ENCODE measurements around the gene KIF4B. TPM values are rescaled to one million over a fixed set of nuclear protein-coding genes. Genes with fewer than 3 reads are reported as not detected.

The KIF4B gene
- total RNA-seq, 2 experiments from 2014 or later: 0.05 TPM

- no peak for DNase-seq
- intact Hi-C loops (cut with micrococcal nuclease): no loop called here
- Mint-ChIP-seq H3K4me3 (no peak overlapping the region), H3K27me3 (peaks cover 9% of the 10 kb centered on the region), H3K9me3 (no peaks in the 10 kb centered on the region), H3K4me1 (ENCODE audit: low read depth) (no peaks in the 10 kb centered on the region), H3K36me3 (no peaks in the 10 kb centered on the region), H3K27ac (no peak overlapping the region)
- ChIA-PET POLR2A (no interaction called here), CTCF (no interaction called here)
Measured at GRCh38 chr5:155044591-155044990, 31.0 kb downstream of the KIF4B start.

- Mint-ChIP-seq H3K4me1 (ENCODE audit: low read depth) (no peaks in the 10 kb centered on the region), H3K36me3 (no peaks in the 10 kb centered on the region), H3K27me3 (peaks cover 9% of the 10 kb centered on the region), H3K27ac (no peak overlapping the region), H3K4me3 (no peak overlapping the region), H3K9me3 (no peaks in the 10 kb centered on the region)
- ChIA-PET POLR2A (no interaction called here), CTCF (no interaction called here)
- intact Hi-C loops (cut with micrococcal nuclease): no loop called here
- DNase-seq: no peak
Measured at GRCh38 chr5:155046591-155046990, 33.0 kb downstream of the KIF4B start.

GRCh38 chr5:155047818-155048217, 34.3 kb downstream of the KIF4B start:
- CTCF ChIA-PET: no interaction called here
- Mint-ChIP-seq H3K4me1 (ENCODE audit: low read depth) (no peaks in the 10 kb centered on the region), H3K27me3 (peaks cover 9% of the 10 kb centered on the region), H3K27ac (no peak overlapping the region), H3K4me3 (no peak overlapping the region), H3K36me3 (no peaks in the 10 kb centered on the region), H3K9me3 (no peaks in the 10 kb centered on the region)
- POLR2A ChIA-PET: no interaction called here
- intact Hi-C loops (cut with micrococcal nuclease): no loop called here
- no peak for DNase-seq

- no peaks in the 10 kb centered on the region for H3K4me1 Mint-ChIP-seq (ENCODE audit: low read depth)
- H3K27me3 Mint-ChIP-seq: peaks cover 8% of the 10 kb centered on the region
- intact Hi-C loops (cut with micrococcal nuclease): no loop called here
- H3K9me3 Mint-ChIP-seq: no peaks in the 10 kb centered on the region
- no peak overlapping the region for H3K27ac Mint-ChIP-seq
- CTCF ChIA-PET: no interaction called here
- POLR2A ChIA-PET: no interaction called here
- no peaks in the 10 kb centered on the region for H3K36me3 Mint-ChIP-seq
- DNase-seq: no peak
- H3K4me3 Mint-ChIP-seq: no peak overlapping the region
Measured at GRCh38 chr5:155049569-155050383, 36.2 kb downstream of the KIF4B start.

GRCh38 chr5:155050384-155051019, 36.9 kb downstream of the KIF4B start:
- H3K27ac Mint-ChIP-seq: no peak overlapping the region
- DNase-seq: no peak

GRCh38 chr5:155052532-155052931, 39.0 kb downstream of the KIF4B start:
- Mint-ChIP-seq H3K36me3 (no peaks in the 10 kb centered on the region), H3K9me3 (no peaks in the 10 kb centered on the region), H3K4me3 (no peak overlapping the region), H3K27me3 (peaks cover 6% of the 10 kb centered on the region), H3K27ac (no peak overlapping the region), H3K4me1 (ENCODE audit: low read depth) (no peaks in the 10 kb centered on the region)
- intact Hi-C loops (cut with micrococcal nuclease): no loop called here
- no peak for DNase-seq
- POLR2A ChIA-PET: no interaction called here
- CTCF ChIA-PET: no interaction called here

More at GRCh38 chr5:155050384-155051019, 36.9 kb downstream of the KIF4B start:
- H3K36me3 Mint-ChIP-seq: no peaks in the 10 kb centered on the region
- ChIA-PET CTCF (no interaction called here), POLR2A (no interaction called here)
- no peaks in the 10 kb centered on the region for H3K9me3 Mint-ChIP-seq
- H3K4me1 Mint-ChIP-seq (ENCODE audit: low read depth): no peaks in the 10 kb centered on the region
- intact Hi-C loops (cut with micrococcal nuclease): no loop called here
- H3K27me3 Mint-ChIP-seq: peaks cover 6% of the 10 kb centered on the region
- no peak overlapping the region for H3K4me3 Mint-ChIP-seq

- CTCF ChIA-PET: no interaction called here
- peaks cover 4% of the 10 kb centered on the region for H3K27me3 Mint-ChIP-seq
- no peaks in the 10 kb centered on the region for H3K4me1 Mint-ChIP-seq (ENCODE audit: low read depth)
- no peak overlapping the region for H3K4me3 Mint-ChIP-seq
- H3K9me3 Mint-ChIP-seq: no peaks in the 10 kb centered on the region
- H3K36me3 Mint-ChIP-seq: no peaks in the 10 kb centered on the region
- POLR2A ChIA-PET: no interaction called here
- H3K27ac Mint-ChIP-seq: no peak overlapping the region
- intact Hi-C loops (cut with micrococcal nuclease): no loop called here
- no peak for DNase-seq
Measured at GRCh38 chr5:155053501-155053900, 39.9 kb downstream of the KIF4B start.

GRCh38 chr5:155056644-155057269, 43.2 kb downstream of the KIF4B start:
- Mint-ChIP-seq H3K27me3 (peaks cover 4% of the 10 kb centered on the region), H3K36me3 (no peaks in the 10 kb centered on the region), H3K4me3 (no peak overlapping the region), H3K9me3 (peaks cover 3% of the 10 kb centered on the region), H3K27ac (no peak overlapping the region), H3K4me1 (ENCODE audit: low read depth) (no peaks in the 10 kb centered on the region)
- ChIA-PET CTCF (no interaction called here), POLR2A (no interaction called here)
- DNase-seq: no peak
- intact Hi-C loops (cut with micrococcal nuclease): no loop called here

- Mint-ChIP-seq H3K27ac (no peak overlapping the region), H3K9me3 (peaks cover 3% of the 10 kb centered on the region), H3K4me1 (ENCODE audit: low read depth) (no peaks in the 10 kb centered on the region), H3K36me3 (no peaks in the 10 kb centered on the region), H3K27me3 (peaks cover 4% of the 10 kb centered on the region), H3K4me3 (no peak overlapping the region)
- DNase-seq: no peak
- intact Hi-C loops (cut with micrococcal nuclease): no loop called here
- ChIA-PET POLR2A (no interaction called here), CTCF (no interaction called here)
Measured at GRCh38 chr5:155057626-155058025, 44.1 kb downstream of the KIF4B start.

- CTCF ChIA-PET: no interaction called here
- H3K4me1 Mint-ChIP-seq (ENCODE audit: low read depth): no peaks in the 10 kb centered on the region
Measured at GRCh38 chr5:155064580-155064979, 51.0 kb downstream of the KIF4B start.

GRCh38 chr5:155066886-155067595, 53.5 kb downstream of the KIF4B start:
- Mint-ChIP-seq H3K36me3 (no peaks in the 10 kb centered on the region), H3K27ac (no peak overlapping the region), H3K4me3 (no peak overlapping the region), H3K9me3 (no peaks in the 10 kb centered on the region), H3K27me3 (peaks cover 5% of the 10 kb centered on the region), H3K4me1 (ENCODE audit: low read depth) (no peaks in the 10 kb centered on the region)
- intact Hi-C loops (cut with micrococcal nuclease): no loop called here
- DNase-seq: no peak
- CTCF ChIA-PET: no interaction called here
- POLR2A ChIA-PET: no interaction called here

More at GRCh38 chr5:155064580-155064979, 51.0 kb downstream of the KIF4B start:
- intact Hi-C loops (cut with micrococcal nuclease): no loop called here
- peaks cover 3% of the 10 kb centered on the region for H3K27me3 Mint-ChIP-seq
- no peak overlapping the region for H3K27ac Mint-ChIP-seq
- peaks cover 3% of the 10 kb centered on the region for H3K9me3 Mint-ChIP-seq
- H3K4me3 Mint-ChIP-seq: no peak overlapping the region
- H3K36me3 Mint-ChIP-seq: no peaks in the 10 kb centered on the region
- no peak for DNase-seq
- POLR2A ChIA-PET: no interaction called here
